ENCODE measurements around the gene YTHDF1.
A peak's percentile ranks its signal among the peaks of the same experiment; 100 is the strongest.

YTHDF1 gene

GRCh38 chr20:63215101-63216040 lies 560 bp downstream of the YTHDF1 start:
- TF ChIP-seq CTCF (IDR thresholded peaks at IDR 0.05; ENCODE audit: low read depth, low read length), result peak; percentile 70
- peak overlapping the region; percentile 88 for H3K4me3 ChIP-seq (ENCODE audit: low read depth, low read length)

DNA sequence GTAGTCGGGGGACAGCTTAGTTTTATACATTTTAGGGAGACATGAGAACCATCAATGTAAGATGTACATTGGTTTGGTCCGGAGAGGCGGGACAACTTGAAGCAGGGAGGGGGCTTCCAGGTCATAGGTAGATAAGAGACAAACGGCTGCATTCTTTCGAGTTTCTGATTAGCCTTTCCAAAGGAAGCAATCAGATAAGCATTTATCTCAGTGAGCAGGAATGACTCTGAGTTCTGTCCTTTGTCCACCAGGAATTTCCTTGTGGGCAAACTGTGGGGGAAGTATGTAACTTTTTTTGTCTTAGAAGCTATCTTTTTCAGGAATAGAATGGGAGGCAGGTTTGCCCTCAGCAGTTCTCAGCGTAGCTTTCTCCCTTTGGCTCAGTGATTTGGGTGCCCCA lies 1.4 kb downstream of the YTHDF1 start:
- TF ChIP-seq CTCF (IDR thresholded peaks at IDR 0.05; ENCODE audit: low read depth, low read length), result no peak
- peak overlapping the region; percentile 88 for H3K4me3 ChIP-seq (ENCODE audit: low read depth, low read length)

DNA sequence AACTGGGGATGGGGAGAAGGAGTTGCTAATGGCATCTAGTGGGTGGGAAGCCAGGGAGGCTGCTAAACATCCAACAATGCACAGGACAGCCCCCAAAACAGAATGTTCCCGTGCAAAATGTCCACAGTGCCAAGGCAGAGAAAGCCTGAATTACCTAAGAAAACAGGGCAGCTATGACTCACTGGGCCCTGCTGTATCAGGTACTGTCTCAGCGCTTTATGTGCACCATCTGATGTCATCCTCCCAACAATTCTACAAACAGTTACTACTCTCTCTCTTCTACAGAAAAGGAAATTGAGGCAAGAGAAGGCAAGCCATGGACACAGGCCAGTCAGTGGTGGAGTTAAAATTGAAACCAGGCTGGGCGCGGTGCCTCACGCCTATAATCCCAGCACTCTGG lies 3.1 kb downstream of the YTHDF1 start:
- TF ChIP-seq CTCF (IDR thresholded peaks at IDR 0.05; ENCODE audit: low read depth, low read length), result no peak

DNA sequence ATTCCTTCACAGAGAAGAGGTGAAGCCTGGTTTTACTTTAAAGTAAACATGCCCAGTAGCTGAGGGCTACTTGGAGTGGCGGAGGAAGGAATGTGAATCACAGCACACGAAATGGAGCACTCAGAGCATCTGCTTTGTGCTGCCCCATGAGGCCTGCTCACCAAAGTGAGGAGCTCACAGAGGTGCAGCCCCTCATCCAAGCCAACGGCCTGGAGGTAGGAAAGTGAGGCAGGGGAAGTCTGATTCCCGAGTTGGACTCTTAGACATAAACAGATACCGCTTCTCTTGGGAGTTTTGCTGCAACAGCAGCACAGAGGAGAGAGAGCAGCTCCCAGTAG lies 3.6 kb downstream of the YTHDF1 start:
- H3K4me3 ChIP-seq (ENCODE audit: low read depth, low read length), result no peak overlapping the region
- TF ChIP-seq CTCF (IDR thresholded peaks at IDR 0.05; ENCODE audit: low read depth, low read length), result no peak

More for the DNA sequence above, 3.1 kb downstream of the YTHDF1 start:
- H3K4me3 ChIP-seq (ENCODE audit: low read depth, low read length), result no peak overlapping the region

- TF ChIP-seq CTCF (IDR thresholded peaks at IDR 0.05; ENCODE audit: low read depth, low read length), result no peak
- H3K4me3 ChIP-seq (ENCODE audit: low read depth, low read length), result no peak overlapping the region
Measured at GRCh38 chr20:63210011-63210605, 5.8 kb downstream of the YTHDF1 start.

GRCh38 chr20:63208346-63208909 lies 7.5 kb downstream of the YTHDF1 start:
- H3K4me3 ChIP-seq (ENCODE audit: low read depth, low read length), result no peak overlapping the region
- TF ChIP-seq CTCF (IDR thresholded peaks at IDR 0.05; ENCODE audit: low read depth, low read length), result no peak

- H3K4me3 ChIP-seq (ENCODE audit: low read depth, low read length), result no peak overlapping the region
- no peak for TF ChIP-seq CTCF (IDR thresholded peaks at IDR 0.05; ENCODE audit: low read depth, low read length)
Measured at GRCh38 chr20:63206878-63207277, 9.1 kb downstream of the YTHDF1 start.
